HG02840 (cell line): ENCODE results near the gene IGFLR1.
"Not testable (repeated sequence)": the region's sequence is repeated elsewhere in the genome, so short reads cannot be mapped to it uniquely, and the experiment has no call there.

Experiments used
- ATAC-seq: cut with Tn5 transposase; IDR thresholded peaks from one replicate; pipeline ENCODE4 v1.9.1; 2021; ENCODE audit warnings: mild to moderate bottlenecking, moderate library complexity, moderate number of reproducible peaks; ENCODE audit not compliant: unreplicated experiment, low FRiP score

IGFLR1 gene

DNA sequence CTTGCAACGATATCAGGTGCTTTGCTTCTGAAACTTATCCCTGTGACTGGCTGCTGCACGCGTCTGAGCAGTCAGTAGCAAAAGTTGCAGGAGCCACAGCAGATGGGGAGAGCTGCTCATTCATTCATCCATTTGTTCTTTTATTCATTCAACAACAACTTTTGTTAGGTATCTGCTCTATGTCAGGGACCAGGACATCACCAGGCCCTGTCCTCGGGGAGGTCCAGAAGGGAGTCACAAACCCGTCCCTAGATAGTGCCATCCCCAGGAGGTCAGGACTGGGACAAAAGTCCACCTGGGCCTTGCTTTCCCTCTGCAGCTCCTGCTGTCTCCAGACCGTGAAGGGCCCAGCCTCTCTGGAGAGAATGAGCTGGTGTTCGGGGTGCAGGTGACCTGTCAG, 35.7 kb upstream of the IGFLR1 start:
- ATAC-seq, result no peak

DNA sequence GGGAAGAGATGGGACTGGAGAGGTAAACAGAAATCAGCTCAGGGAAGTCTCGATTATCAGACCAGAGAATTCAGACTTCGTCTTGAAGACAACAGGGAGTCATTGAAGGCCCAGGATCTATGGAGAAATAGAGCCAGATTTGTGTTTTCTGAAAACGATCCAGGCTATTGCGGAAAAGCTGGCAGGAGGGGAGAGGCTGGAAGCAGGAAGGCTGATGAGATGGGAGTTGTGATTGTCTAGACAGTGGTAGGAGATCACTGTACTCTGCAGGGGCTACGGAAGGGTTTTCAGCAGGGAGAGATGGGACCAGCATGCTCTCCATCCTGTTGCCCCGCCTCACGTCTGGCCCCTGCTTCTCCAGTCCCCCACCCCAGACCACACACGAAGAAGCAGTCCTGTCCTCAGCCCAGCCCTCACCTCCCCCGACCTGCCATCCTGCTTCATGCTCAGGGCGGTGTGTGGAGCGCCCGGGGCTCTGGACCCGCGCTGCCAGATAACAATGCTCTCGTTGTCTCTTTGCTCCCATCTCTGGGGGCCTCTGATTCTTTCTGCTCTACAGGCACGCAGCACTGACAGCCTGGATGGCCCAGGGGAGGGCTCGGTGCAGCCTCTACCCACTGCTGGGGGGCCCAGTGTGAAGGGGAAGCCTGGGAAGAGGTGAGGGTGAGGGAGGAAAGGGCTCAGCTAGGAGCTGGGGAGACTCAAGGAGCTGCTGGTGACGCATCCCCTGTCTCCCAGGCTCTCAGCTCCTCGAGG, 35.0 kb upstream of the IGFLR1 start:
- ATAC-seq, result no peak

DNA sequence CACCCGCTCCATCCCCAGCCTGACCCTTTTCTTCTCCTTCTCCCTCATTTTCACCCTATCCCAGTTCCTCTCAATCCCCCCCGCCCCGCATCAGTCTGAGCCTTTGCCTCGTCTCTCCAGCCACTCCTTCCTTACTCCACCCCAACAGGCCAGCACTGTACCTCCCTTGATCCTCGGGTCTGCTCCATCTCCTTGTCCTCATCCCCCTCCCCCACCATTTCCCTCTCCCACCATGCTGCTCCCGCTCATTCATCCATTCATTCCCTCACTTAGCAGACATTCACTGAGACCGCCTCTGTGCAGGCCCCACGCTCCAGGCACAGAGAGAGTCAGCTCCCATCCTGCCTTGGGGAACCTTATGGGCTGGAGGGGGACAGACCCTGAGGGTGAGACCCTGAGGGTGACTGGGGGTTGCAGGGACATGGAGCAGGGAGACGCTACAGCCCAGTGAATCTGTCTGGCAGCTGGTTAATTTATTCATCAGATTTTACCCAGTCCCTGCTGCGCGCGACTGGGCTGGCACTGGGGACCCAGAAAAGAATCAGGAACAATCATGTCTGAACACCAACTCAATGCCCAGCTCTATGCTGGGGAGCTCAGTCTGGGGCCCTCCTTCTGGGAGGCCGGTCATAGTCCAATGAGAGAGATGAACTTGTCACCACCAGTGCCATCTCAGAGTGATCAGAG, 34.0 kb upstream of the IGFLR1 start:
- ATAC-seq, result no peak

DNA sequence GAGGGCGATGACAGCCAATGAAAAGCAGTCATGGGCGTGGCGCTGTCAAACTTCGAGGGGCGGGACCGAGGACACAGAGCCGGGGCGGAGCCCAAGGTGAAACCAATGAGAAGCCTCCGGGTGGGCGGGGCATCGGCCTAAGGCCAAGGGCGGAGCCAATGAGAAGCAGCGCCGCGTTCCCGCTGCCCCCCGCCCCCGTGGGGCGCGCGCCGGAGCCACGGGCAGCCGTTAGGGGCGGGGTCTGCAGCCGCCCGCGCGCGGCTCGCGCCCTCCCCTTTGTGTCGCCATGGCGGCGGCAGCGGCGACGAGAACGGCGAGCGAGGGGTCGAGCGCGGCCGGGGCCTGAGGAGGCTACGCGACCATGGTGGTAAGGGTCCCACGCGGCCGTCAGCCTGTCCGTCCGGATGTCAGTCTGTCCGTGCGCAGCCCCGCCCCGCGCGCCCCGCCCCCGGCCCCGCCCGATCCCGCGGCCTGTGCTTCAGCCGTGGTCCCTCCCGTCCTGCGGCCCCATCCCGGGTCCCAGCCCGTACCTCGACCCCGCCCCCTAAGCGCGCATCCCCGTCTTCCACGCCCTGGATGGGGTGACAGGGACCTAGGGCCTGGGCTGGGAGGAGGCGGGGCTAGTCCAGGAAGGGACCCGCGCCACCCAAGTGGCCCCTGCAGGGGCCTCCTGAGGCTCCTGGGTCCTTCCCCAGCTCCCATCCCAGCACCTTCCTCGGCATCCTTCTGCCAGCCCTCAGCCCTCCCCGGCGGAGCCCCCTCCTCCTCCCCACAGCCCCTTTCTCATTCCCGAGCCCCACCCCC, 33.2 kb upstream of the IGFLR1 start, which contains the start of gene ARHGAP33:
Gene ARHGAP33 (plus strand): TSS at position 267 of the 804 bp plus-strand sequence. CDS start 95 bp downstream, at position 362.
- peak; percentile 91 for ATAC-seq

DNA sequence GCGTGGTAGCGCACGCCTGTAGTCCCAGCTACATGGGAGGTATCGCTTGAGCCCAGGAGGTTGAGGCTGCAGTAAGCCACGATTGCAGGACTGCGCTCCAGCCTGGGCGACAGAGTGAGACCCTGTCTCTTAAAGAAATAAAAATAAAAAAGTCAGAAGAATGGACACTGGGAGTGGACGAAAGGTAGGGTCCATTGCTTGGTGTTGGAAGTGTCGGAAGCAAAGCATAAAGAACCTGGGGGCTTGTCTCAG, 32.7 kb upstream of the IGFLR1 start:
- no peak for ATAC-seq

DNA sequence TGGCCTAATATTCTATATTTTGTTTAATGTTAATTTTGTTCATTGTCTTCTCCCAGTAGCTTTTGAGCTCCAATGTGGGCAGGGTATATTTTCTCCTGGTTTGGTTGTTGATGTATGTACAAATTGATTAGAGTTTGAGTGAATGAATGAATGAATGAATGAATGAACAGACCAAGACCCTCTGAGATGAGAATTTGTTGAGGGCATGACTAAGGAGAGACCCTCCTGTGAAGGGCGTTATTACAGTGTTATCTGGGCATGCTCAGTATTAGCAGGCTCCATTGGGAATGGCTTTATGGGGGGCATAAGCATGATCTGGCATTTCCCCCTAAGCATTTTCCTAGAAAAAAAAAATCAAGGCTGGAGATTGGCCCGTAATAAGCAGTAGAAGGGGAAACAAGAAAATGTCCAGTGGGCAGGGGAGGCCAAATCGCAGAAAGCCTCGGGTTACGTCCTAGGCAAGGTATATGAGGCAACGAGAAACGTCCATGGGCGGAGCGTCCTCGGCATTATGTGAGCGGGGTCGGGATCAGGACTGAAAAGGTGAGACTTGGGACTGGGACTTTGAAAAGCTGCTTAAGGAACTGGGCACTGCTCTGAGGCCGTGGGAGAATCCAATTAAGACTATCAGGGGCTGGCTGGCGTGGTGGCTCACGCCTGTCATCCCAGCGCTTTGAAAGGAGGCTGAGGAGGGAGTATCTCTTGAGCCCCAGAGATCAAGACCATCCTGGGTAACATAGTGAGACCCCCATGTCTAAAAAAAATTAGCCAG, 32.2 kb upstream of the IGFLR1 start:
- ATAC-seq, result no peak

DNA sequence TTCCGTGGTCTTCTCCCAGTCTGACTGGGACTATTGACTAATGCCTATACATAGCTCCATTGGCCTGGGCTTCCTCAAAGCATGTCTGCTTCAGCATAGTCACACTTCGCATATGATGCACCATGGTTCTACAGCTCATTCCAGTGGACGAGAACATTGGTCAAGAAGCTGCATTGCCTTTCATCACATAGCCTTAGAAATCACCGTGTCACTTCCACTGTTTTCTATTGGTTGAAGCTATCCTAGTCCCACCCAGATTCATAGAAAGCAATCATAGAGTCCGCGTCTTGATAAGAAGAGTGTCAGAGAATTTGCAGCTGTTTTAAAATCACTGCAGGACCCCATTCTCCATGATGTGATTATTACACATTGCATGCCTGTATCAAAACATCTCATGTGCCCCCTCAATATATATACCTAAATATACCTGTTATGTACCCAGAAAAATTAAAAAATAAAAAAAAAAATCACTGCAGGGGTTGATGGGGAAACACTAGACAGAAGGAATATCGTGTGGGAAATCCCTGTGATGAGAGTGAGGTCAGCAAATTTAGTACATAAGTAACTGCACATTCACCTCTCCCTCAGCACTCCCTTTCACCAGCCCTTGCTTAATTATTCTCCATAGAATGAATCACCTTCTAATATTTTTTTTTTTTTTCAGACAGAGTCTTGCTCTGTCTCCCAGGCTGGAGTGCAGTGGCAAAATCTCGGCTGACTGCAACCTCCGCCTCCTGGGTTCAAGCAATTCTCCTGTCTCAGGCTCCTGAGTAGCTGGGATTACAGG, 31.0 kb upstream of the IGFLR1 start:
- no peak for ATAC-seq

DNA sequence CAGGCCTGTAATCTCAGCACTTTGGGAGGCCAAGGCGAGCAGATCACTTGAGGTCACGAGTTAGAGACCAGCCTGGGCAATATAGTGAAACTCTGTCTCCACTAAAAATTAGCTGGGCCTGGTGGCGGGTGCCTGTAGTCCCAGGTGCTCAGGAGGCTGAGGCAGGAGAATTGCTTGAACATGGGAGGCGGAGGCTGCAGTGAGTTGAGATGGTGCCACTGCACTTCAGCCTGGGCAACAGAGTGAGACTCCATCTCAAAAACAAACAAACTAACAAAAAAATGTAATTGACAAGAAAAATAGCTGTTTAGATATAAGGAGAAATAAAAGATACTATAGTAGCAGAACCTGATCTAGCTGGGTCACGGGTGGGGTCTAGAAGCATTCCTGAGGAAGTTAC, 30.1 kb upstream of the IGFLR1 start:
- ATAC-seq, result not testable (repeated sequence)

DNA sequence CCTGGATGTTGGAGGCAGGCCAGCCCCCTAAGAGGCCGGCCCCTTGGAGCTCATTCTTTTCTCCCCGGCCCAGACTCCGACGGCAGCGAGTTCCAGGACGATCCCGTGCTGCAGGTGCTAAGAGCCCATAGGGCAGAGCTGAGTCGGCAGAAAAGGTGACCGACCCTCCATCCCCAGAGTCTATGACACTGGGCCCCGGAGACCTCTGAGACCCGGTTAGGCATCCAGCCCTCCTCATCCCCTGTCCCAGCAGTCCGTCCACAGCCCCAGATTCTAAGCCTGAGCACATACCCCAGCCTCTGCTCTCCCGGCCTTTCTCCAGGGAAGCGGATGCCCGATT, 25.8 kb upstream of the IGFLR1 start:
- no peak for ATAC-seq

DNA sequence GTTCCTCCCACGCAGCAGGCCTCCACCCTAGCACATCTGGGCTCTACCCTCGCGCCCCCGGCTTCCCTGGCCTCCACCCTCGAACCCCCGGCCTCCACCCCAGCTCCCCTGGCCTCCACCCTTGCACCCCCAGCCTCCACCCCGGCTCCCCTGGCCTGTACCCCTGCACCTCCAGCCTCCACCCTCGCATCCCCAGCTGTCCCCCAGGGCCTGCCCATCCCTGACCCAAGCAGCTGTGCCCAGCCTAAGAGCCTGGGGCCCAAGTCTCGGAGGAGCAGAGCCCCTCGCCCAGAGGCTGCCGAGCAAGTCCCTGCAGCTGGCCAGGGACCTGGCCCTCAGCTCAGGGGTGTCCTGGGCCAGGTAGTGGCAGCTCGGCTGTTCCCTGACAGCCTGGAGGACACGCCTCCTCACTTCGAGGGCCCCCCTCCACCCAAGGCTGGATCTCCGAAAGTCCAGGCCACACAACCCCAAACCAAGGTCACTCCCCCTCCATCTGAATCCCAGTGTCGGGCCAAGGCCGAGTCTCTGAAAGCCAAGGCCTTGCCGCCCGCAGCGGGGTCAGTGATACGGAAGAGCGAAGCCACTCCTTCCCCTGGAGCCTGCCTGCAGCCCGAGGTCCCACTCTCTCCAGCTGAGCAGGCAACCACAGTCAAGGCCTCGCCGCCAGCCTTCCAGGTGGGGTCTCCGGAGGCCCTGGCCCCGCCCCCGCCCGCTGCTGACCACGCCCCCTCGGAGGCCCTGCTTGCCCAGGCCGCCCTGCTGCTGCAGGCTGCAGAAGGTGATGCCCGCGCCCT, 25.2 kb upstream of the IGFLR1 start:
- no peak for ATAC-seq

DNA sequence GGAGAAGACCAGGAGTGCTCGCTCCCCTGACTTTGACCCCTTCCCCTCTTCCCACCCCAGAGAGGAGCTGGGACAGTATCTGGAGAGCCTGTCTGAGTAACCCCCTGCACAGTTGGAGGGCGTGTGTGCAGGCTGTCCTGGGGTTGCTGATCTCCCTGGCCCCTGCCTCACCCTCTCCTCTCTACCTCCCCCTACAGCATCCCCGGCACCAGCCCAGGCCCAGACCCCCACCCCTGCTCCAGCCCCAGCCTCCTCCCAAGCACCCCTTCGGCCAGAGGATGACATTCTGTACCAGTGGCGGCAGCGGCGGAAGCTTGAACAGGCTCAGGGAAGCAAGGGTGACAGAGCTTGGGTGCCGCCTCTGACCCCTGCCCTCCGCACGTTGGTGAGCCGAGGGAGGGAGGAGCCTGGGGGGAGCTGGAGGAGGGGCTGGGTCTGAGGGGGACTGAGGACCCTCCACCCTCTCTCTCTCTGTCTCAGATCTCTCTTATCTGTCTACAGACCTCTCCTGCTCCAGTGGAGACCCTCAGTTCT, 24.4 kb upstream of the IGFLR1 start:
- no peak for ATAC-seq

DNA sequence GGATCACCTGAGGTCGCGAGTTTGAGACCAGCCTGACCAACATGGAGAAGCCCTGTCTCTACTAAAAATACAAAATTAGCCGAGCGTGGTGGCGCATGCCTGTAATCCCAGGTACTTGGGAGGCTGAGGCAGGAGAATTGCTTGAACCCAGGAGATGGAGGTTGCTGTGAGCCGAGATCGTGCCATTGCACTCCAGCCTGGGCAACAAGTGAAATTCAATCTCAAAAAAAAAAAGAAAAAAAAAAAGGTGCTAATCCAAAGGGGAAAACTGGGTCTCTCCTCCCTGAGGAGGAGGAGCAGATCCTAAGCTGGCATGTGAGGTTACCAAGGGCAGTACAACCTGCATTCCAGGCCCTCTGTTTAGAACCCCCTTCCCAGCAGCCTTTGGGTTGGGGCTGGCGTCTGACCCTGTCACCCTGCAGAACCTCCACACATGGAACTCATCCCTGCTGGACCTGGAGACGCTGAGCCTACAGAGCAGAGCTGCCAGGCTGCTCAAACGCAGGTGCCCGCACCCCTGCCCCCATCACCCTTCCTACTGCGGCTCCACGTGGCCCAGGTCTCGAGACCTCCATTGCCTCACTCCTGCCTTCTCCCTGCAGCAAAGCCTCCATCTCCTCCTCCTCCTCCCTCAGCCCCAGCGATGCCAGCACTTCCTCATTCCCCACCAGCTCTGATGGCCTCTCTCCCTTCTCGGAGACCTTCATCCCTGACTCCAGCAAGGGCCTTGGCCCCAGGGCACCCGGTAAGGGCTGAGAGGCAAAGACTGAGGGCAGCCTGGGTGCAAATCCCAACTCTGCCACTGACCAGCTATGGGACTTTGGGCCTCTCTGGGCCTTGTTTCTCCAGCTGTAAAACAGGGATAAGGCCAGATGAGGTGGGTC, 22.4 kb upstream of the IGFLR1 start:
- no peak for ATAC-seq

DNA sequence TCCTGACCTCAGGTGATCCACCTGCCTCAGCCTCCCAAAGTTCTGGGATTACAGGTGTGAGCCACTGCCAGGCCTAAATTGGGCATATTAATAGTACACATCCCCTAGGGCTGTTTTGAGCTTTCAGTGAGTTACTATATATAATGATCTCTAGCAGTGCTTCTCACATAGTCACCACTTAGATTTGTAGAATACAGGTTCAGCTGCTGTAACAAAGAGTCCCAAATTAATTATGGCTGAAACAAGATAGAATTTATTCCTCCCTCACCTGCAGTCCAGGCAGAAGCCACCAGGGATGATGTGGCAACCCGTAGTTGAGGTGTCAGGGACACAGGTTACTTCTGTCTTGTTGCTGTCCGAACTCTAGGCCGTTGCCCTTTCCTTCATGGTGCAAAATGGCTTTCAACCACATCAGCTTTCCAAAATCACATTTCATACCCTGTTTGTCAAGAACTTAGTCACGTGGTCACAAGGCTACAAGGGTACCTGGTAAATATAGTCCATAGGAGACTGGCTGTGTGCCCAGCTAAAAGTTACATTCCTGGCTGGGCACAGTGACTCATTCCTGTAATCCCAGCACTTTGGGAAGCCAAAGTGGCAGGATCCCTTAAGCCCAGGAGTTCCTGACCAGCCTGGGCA, 18.6 kb upstream of the IGFLR1 start:
- ATAC-seq, result no peak

DNA sequence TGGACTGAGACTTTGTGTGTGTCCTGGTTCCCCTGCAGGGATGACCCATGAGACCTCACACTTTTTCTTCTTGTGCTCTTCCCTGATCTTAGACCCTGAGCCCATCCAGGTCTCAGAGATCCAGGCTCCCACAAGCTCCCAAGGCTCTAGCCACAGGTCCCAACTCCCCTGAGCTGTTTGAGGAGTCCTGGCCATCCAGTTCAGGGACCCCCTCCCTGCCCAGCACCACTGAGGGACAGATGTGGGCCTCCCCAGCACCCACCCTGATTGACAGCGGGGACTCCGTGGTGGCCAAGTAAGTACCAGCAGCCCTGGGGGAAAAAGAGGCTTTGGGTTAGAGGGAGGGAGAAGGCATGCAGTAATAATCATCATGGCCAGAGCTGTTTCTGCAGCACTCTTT, 17.4 kb upstream of the IGFLR1 start:
- ATAC-seq, result no peak

DNA sequence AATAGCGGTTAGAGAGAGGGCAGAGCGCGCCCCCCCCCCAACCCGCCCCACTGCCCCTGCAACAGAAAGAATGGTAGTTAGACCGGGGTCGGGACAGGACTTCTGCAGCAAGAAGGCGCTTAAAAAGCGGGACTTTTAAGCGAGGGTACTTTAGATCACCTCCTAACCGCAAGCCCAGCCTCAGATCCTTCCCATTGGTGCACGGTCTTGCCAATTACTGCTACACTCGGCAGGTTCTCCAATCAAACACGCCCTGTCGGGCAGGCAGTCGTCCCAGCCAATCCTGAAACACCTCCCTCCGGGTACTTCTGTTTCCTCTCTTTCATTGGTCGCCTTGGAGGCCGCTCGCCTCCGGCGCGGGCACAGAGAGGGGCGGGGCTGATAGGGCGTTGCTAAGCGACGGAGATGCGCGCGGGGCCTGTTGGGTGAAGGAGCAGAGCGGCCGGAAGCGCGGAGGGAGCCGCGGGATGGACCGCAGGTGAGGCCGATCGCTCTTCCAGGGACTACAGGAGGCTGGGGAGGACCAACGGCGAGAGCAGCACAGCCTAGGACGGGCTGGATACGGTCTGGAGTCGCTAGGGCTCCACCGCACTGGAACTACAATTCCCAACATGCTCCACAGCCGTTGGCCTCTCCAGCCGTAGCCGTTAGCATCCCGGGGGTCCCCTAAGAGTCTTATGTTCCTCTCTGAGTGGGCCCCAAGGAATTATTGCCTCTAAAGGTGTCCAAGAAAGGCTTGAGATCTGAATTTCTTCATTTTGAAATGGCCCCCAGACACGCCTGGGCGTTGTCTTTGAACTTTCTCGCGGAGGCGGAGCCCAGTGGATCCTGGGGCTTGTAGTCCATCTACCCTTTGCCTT, 15.7 kb upstream of the IGFLR1 start, which contains the start of gene PROSER3:
Gene PROSER3 (plus strand): TSS at position 428 of the 860 bp plus-strand sequence. CDS start 40 bp downstream, at position 468.
- ATAC-seq, result peak; percentile 93

DNA sequence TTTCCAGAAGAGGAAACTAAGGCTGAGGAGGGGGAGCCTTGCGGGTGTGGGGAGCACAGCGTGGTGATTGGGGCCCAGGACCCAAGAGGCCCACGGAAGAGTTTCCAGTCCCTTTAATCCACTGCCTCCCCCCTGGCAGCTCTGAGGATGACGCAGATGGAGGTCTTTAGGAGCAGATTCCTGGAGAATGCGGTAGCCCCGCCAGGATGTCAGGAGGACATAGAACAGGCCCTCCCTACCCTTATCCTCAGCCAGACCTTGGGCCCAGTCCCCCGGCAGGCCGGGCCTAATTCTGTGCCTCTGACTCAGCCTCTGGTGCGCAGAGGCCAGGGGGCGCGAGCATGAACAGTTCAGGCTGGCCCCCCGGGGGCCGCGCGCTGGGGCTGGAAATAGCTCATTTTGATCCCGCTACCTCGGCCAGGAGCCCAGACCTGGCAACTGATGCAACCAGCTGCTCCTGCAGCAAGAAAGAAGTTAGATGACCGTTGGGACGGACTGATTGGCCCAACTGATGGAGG, 15.0 kb upstream of the IGFLR1 start:
- no peak for ATAC-seq
